Skin of body (tissue), 2 donors: ENCODE measurements around the gene JAG1. TPM values are rescaled to one million over a fixed set of nuclear protein-coding genes. Genes with fewer than 3 reads are reported as not detected.

Experiments used
- DNase-seq: peaks from one replicate; lab custom pipeline; 2025; lab: John Stamatoyannopoulos, UW
- total RNA-seq: library from RNA; depleted of rRNA; stranded (reverse); fragments of >200 nt; gene quantifications from one replicate; pipeline ENCODE4 v1.2.3, GENCODE V29; 2014

The JAG1 gene
- total RNA-seq, 1 donor from 2014 or later: 133 TPM

DNA sequence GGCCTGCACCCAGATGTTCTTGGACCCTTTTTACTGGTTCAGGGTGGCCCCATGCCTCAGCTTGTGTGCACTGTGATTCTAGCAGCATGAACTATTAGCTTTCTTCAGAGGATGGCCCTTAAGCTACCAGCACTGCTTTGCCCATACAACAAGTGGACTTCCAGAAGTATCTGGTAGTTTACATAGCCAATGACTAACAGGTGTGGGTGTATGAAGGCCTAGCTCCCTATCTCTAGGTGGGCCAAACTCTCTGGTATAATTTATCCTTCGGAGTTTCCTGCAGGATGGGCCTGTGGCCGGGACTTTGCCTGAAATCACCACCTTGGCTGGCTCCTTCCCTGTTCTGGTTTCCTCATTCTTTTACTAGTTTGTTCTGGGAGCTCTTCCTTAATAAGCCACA, 26.1 kb upstream of the JAG1 start:
- no peak for DNase-seq

DNA sequence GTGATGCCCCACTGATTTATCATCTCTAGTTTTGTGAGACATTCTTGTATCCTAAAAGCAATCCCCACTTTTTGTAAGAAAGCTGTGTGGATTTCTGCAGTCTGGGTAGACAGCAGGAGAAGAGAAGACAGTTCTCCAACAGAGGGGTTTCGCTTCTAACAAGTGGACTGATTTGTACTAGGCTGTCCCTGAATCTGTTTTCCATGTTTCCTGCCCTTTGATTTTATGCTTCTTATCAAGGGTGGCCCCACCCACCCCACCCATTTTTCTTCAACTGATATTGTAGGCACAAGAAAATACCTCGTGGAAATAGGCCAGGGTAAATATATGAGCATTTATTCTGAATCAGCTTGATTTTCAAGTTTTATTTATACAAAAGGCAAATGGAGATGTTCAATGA, 25.7 kb upstream of the JAG1 start:
- no peak for DNase-seq

DNA sequence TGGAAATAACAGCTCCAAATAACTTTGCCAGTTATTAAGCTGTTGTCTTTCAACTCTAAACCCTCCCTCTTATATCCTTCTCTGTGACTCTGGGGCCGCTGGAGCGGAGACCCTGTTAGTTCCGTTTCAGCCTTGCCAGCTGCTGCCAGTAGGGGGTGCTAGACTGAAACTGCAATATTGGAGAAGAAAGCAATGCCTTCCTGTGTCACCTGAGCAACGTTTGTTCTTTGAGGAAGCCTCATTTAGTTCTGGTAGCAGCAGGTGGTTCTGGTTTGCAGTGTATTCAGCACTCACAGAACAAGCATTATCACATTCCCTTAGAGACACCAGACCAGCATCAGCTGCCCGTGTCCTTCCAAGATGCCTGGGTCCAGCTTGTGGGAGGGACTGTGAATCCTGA, 22.9 kb upstream of the JAG1 start:
- DNase-seq: no peak

DNA sequence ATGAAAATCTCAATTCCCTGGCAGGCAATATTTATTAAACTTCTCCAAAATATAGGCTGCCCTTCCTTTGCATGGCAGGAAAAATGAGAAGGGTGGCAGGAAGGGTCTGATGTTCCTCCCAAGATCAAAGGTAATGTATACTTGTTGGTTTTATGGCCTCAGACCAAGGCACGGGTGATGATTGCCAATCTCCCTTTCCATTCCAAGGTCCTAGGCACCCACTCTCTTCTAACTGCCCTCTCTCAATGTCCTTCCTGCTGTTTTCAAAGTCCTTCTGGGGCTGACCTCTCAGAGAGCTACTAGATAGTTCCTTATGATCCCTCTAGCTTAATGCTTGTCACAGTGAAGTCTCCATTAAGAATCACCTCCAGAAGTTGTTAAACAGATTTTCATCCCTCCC, 15.6 kb upstream of the JAG1 start:
- no peak for DNase-seq

DNA sequence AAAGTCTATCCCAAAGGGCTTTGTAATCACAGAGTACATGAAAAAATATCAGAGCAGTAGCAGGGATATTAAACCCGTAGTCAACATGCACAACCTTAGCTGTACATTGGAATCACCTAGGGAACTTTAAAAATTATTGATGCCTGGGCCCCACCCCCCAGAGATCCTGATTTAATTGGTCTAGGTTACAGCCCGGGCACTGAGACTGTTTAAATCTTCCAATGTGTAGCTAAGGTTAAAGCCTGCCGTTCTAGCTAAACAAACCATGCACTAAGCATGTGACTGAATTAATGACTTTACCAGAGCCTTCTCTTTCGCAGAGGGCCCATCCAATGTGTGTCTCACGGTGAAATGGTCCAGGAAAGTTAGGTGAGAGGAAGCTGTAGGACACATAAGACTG, 14.1 kb upstream of the JAG1 start:
- DNase-seq: no peak

DNA sequence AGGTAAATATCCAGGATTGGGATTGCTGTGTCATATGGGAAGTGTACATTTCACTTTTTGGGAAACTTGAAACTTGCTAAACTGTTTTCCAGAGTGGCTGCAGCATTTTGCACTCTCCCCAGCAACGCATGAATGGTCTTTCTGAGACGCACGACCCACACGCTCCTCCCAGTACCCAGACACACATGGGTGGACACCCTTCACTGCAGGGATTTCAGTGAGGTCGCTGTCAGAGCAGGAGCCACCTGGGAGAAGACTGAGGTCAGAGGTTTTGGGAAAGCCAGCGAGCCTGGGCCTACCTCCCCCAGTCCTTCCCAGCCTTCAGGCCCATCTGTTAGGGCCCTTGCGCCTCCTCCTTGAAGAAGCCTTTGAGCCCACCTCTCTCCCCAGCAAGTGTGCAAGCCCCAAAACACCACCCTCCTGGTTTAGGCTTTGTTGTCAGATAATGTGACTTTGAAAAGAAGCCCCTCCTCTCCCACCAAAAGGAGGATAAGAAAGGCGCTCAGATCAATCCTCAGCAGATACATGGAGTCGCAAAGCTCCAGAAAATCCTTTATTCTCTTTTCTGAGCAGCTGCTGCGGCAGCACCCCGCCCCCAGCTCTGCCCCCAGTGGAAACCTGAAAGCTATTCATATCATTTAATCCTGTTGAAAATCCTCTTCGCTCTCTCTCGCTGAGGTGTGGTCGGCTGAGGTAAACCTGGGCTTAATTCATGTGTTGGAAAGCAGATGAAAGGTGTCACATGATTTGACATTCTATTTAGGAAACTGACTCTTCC, 12.7 kb upstream of the JAG1 start:
- no peak for DNase-seq

DNA sequence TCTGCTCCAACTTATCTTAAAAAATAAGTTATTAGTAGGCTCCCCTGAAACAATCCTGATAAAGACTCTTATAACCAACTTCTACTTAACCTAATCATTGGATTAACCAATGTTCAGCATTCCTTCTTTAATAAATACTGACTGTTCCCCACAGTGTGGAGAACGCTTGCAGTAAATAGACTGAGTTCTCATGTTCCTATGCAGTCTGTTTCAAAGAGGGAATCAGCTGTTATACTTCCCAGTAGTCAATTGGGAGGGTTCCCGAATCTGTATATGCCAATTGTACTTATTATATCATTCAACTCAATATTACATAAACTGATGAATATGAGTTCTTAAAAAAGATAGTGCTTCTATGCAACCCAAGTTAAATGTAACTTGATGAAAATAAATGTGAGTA, 9.7 kb upstream of the JAG1 start:
- DNase-seq: no peak

DNA sequence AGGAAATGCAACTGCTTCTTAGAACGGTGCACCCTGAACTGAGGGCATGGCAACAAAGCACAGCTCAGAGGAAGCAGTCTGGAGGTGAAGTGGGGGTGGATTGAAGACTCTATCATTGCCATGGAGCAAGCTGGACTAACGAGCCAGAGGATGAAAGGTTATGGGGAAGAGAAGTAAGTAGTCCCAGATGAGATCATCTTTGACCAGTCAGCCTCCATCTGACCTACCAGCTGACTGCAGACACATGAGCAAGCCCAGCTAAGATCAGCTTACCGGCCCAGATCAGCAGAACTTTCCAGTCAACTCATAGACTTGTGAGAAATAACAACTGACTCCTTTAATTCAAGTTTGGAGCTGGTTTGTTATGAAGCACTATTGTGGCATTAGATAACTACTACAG, 9.1 kb upstream of the JAG1 start:
- DNase-seq: no peak

DNA sequence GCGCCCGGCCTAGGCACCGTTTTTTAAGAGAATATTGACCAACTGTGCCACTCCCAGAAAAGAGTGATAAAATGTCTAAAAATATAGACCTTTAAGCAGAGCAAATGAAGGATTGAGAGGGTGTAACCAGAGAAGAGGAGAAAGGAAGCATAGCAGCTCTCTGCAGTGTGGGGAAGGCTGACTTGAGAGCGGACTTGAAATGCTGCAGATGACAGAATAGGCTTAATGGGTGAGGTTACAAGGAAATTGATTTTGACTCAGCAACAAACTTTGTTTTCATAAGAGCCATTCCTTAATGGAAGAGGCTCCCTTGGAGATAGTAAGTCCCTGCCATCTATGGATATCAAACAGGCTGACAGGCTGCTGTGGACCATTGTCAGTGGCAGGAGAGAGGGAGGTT, 7.7 kb upstream of the JAG1 start:
- no peak for DNase-seq

DNA sequence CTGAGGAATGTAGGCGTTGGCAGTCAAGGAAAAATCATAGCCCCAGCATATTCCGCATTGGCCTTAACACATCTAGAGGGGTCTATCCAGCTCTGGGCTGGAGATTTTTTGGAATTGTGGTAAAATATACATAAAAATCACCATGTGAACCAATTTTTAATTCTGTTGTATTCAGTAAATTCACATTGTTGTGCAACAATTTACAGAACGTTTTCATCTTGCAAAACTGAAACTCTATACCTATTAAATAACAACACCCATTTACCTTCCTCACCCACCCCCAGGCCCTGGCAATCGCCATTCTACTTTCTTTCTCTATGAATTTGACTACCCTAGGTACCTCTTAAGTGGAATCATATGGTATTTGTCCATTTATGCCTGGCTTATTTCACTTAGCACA, 6.8 kb upstream of the JAG1 start:
- no peak for DNase-seq

DNA sequence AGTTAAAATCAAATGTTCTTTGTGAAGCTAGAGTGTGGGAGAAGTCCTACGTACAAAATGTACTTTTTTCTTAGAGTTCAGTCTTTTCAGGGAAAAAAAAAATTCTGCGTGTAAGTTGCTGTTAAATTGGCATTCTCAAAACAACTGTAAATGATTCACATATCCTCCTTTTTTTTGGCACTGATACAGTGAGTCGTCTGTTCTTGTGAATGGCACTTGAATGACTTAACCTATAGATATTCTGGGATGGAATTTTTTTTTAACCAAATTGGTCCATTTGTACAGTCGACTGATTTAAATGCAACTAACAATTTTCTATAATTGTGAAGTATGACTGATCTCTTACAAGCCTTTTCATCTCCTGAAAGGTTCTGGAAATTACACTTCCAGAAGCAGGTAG, 5.5 kb upstream of the JAG1 start:
- no peak for DNase-seq

DNA sequence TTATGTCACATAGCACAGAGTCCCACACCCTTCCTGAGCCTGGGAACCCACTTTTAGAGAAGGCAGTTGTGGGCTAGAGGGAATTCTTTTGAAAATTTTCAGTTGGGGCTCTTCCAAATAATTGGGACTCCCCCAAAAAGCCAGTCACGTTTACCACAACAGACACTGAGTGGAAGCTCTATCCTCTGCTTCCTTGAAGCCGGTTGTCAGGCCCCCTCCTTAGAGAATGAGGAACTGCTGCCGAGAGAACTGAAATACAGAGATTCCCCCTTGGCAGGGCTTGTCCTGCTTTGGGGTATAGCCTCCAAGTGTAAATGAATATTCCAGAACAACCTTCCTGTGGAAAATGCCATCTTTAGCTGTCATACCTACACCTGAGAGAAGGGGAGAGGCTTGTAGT, 2.7 kb upstream of the JAG1 start:
- no peak for DNase-seq

DNA sequence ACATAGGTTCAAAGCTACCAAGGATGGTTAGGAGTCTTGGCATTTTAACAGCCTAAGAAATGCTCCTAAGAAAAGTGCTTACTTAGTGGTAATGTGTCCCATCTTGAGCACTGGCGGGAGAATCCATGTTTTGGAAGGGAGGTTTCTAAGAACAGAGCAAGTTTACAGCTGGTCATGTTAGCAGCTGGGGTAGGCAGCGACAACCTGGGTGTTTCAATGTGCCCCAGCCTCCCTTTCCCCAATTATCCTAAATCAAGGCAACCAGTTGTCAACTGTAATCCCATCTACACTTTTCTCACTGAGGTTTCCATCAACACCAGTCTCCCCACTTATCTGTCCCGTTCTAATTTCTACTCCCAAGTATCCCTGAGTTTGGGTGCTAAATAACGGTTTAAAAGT, 1.6 kb upstream of the JAG1 start:
- DNase-seq: no peak

DNA sequence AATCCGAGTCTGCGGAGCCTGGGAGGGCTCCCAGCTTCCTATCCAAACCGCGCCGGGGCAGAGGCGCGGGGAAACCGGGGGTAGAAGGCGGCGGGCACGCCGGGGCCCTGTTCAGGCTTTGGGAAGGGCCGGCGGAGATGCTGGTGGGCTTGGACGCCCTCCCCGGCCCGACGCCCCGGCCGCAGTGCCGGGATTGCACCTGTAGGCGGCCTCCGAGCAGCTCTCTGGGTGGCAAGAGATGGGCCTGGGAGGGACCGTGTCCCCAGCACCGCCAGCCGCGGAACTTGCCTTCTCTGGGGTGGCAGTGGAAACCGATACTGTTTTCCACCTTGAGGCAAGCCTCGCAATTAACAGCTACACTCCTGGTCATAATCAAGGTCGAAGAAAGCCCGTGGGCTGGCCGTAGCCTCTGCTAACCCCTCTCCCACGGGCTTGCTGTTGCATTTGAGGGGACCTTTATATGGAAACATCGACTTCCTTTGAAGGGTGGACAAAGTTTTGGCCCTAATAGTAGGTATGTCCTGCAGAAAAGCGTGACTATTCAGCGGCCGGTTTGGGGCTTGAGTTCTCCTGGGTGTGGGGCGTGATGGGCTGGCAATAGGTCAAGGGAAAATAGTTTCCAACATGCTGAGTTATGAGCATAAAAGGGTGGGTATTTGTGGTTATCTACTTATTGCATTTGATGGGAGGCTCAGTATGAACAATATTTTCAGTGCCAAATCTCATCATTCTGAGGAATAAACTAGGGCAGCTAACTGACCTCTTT, 1.1 kb upstream of the JAG1 start:
- peak; percentile 61 for DNase-seq

DNA sequence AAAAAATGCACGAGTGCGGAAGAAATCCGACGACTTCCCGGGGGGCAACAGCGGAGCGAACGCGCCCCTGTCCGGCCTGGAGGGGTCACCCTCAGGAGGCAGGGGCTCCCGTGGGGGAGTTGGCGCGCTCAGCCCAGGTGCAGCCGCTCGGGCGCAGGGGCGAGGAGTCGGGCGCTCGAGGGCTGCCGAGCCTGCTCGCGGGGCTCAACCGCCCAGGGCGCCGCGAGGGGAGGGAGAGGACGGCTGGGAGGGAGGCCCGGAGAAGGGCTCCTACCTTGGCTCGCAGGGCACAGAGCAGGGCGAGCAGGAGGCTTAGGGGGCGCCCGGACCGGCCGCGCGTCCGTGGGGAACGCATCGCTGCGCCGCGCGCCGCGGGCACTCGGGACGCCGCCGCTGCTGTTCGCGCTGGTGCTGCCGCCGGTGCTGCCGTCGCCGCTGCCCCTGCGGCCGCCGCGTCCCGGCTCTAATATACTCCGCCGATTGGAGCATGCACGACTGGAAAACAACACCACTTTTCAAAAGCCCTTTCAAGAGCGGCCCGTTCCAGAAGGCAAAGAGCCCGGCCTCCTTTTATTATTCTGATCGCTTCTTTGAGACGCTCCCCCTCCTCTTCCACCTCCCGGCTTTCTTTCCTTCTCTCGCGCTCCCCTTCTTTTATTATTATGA, 490 bp downstream of the JAG1 start:
- DNase-seq: peak; percentile 61

DNA sequence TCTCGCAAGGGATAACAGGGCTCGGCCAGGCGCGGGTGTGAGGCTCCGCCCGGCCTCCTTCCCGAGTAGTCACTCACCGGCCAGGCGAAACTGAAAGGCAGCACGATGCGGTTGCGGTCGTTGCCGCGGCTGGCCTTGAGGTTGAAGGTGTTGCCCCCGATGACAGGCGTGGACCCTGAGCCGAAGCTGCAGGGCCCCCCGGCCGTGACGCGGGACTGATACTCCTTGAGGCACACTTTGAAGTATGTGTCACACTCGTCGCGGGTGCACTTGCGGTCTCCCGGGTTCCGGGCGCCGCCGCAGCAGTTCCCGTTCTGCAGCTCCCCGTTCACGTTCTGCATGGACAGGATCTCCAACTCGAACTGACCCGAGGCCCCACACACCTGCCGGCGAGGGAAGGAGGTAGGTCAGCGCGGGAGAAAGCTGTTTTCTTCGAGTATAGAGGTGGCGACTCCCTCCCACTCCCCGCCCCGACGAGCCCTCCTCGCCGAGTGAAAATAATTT, 1.1 kb downstream of the JAG1 start:
- no peak for DNase-seq

DNA sequence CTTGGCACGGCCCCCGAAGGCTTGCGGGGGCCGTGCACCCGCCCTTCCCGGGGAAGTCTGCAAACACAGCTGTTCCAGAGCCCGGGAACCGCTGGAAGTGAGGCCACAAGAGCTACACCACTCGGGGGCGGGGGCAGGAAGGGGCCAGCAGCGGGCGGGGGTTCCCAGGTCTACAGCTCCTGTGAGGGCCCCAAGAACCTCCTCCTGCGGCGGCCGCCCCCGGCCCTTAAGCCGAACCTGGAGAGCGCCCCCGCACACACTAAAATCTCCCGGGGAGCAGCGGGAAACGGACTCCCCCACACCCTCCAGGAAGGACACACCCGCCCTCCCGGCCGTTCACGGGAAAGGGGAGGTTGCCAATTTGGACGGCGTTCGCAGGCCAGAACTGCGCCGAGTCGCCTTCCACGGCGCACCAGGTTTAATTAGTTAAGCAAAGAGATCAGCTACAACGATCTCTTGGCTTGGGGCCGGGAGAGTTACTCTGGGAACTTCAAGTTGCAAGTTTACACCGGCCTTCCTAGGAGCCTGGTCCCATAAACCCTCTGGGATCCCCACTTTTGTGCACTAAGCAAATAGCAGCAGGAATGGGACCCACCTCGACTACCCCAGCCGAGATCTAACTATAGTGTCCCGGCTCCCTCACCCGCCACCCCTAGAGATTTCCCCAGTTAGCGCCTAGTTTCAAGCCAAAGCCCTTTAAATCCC, 1.7 kb downstream of the JAG1 start:
- DNase-seq: peak; percentile 57

DNA sequence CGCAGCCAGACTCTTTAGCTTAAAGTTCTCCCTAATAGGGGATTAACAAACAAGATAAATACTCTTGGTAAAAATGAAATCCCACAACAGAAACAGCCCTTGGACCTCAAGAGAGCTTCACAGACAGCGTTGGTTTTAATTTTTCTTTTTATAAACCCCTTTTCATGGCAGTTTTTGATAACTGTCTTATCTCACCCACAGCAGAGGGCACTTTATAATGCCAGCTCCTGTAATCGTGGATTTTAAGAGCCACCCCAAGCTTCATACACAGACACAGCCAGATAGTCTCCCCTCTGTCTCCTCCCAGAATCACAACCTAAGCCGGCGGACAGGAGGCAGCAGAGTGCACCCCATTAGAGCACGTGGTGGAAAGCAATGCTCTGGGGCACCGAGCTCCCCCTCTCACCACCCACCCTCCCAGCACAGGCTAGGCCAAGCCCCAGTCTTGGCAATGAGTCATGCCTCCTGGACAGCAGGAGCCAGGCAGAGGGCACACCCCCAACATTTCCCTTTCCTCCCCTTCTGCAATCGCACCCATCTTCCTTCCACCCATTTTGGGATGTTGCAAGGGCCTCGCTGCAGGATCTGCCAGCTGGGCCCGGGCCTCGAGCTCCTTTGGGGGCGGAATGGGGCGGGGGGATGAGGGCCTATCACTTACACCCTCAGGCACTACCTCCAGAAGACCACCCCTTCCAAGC, 2.4 kb downstream of the JAG1 start:
- DNase-seq: peak; percentile 72

DNA sequence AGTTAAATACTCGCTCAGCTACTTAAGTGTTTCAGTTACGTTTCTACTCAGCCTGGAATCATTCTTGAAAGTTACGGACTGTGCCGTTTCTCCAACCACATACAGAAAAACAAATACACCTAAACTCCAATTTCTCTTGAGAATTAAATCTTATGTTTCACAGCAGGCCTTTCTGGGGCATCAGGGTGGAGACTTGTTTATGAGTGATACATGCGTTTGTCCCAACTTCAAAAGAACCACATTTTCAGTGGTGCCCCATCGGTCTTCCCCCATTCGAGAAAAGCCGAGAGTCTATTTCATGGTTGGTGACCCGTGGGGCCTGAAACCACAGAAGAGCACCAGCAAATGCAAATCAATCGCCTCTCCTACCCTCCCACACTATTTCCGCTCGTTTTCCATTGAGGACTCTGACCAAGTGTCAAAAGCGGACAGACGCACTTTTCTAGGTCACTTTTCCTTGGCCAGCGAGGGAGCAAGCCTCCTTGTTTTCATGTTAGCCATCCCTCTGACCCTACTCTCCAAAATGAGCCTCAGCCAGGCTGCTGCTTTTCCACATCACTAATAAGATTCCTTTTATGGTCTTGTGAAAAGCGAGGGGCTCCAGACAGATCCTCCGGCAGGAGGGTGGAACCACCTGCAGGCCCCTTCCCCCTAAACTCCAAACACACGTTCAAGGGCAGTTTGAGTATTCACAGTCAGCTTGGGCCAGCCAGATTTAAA, 3.1 kb downstream of the JAG1 start:
- DNase-seq: no peak

DNA sequence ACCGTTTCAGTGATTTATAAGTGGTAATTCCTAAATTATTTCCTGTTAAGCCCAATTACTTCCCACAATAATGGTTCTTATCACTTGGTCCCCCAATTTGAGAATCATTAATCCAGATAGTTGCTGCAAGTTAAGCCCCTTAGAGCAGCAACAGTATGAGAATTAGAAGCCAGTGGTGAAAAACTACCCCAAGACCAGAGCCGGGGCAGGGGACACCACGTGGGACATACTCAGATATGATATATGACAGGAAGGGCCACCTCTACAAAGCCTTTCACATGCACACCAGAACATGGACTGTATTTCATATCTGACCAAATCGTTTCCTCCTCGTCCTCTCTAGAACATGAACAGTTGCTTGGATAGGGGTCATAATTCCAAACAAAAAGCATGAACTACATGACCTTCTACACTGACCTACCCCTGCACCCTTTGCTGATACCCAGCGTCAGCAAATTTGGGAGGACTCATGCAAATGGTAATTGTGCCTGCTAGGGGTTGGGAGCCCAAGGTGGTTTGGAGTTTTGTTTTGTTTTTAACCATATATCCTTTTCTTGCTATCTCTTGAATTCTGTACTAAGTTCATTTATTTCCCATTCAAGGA, 3.9 kb downstream of the JAG1 start:
- no peak for DNase-seq
